Fibroblast of lung (primary cell): ENCODE data around the gene CADM3. TPM values are rescaled to one million over a fixed set of nuclear protein-coding genes. Genes with fewer than 3 reads are reported as not detected.

ENCODE experiments used
- DNase-seq, 2 donors: peaks; one replicate each; pipeline versions ENCODE4 v3.0.0 to v3.0.0-alpha.2; 2010; ENCODE audit warnings: low read depth in 2 of 2
- H2AFZ ChIP-seq: 2 replicates; pipeline ENCODE4 v1.5.1; 2012; ENCODE audit warnings: low read length, control low read depth, inconsistent platforms
- H3K27ac ChIP-seq: 2 replicates; pipeline ENCODE4 v1.5.1; 2011; ENCODE audit warnings: low read length, control low read depth; ENCODE audit not compliant: insufficient read depth
- H3K27me3 ChIP-seq: 2 replicates; pipeline ENCODE4 v1.5.1; 2011; ENCODE audit warnings: mild to moderate bottlenecking, low read length; ENCODE audit not compliant: control insufficient read depth, insufficient read depth
- H3K36me3 ChIP-seq: 2 replicates; pipeline ENCODE4 v1.5.1; 2011; ENCODE audit warnings: low read length; ENCODE audit not compliant: control insufficient read depth, insufficient read depth
- H3K4me1 ChIP-seq: 2 replicates; pipeline ENCODE4 v1.5.1; 2011; ENCODE audit warnings: low read length; ENCODE audit not compliant: control insufficient read depth, insufficient read depth; ENCODE audit errors: extremely low read depth
- H3K4me2 ChIP-seq: 2 replicates; pipeline ENCODE4 v1.5.1; 2011; ENCODE audit warnings: low read length, control low read depth; ENCODE audit not compliant: insufficient read depth; ENCODE audit errors: extremely low read depth
- H3K4me3 ChIP-seq, 4 experiments: fragments of 200-600 bp in 1 of 4; sonication (generic) in 1 of 4; replicated peaks in 1 of 4; 2 replicates each; pipeline ENCODE4 v1.5.1; 2011 to 2016; ENCODE audit warnings: low read length in 4 of 4, low read depth in 3 of 4, mild to moderate bottlenecking in 3 of 4, control low read depth in 2 of 4, inconsistent platforms in 1 of 4, mixed read lengths in 1 of 4; ENCODE audit not compliant: insufficient read depth in 1 of 4; ENCODE audit errors: control extremely low read depth in 1 of 4
- H3K79me2 ChIP-seq: 2 replicates; pipeline ENCODE4 v1.5.1; 2012; ENCODE audit warnings: mild to moderate bottlenecking, low read length, inconsistent platforms; ENCODE audit not compliant: control insufficient read depth, insufficient read depth
- H3K9ac ChIP-seq: 2 replicates; pipeline ENCODE4 v1.5.1; 2011; ENCODE audit warnings: mild to moderate bottlenecking, low read length, control low read depth; ENCODE audit not compliant: insufficient read depth
- H3K9me3 ChIP-seq: 2 replicates; pipeline ENCODE4 v1.5.1; 2012; ENCODE audit warnings: low read depth, low read length; ENCODE audit not compliant: control insufficient read depth, insufficient read depth
- H4K20me1 ChIP-seq: 2 replicates; pipeline ENCODE4 v1.5.1; 2011; ENCODE audit warnings: low read length; ENCODE audit not compliant: control insufficient read depth, insufficient read depth; ENCODE audit errors: extremely low read depth
- EZH2 ChIP-seq: IDR thresholded peaks from 2 replicates; pipeline ENCODE4 v1.5.1; 2012; ENCODE audit warnings: low read length, control low read depth, mild to moderate bottlenecking; ENCODE audit errors: missing control alignments
- polyA plus RNA-seq, 2 donors: library from polyadenylated mRNA; depleted of rRNA in 1 of 2; stranded (reverse) in 1 of 2; unstranded in 1 of 2; fragments of >200 nt; gene quantifications; 2 replicates each; pipeline ENCODE4 v1.2.1, GENCODE V29; 2011 to 2012; ENCODE audit warnings: missing spikeins in 1 of 2
- total RNA-seq: library from RNA; depleted of rRNA; stranded (reverse); fragments of >200 nt; gene quantifications from 2 replicates; pipeline ENCODE4 v1.2.1, GENCODE V29; 2014
- TF ChIP-seq, protein P1 (sequence below), 2 donors: IDR thresholded peaks in 1 of 2; conservative IDR thresholded peaks in 1 of 2; 1 replicate in 1 of 2; 2 replicates in 1 of 2; pipeline ENCODE4 v1.5.1; 2011 to 2012; ENCODE audit warnings: low read length in 2 of 2, control low read depth in 1 of 2, inconsistent platforms in 1 of 2, low read depth in 1 of 2, mild to moderate bottlenecking in 1 of 2

Gene CADM3
- total and polyA plus RNA-seq, 2 donors (not counting 1 experiment from before 2014, with no cell fraction given), result not detected

DNA sequence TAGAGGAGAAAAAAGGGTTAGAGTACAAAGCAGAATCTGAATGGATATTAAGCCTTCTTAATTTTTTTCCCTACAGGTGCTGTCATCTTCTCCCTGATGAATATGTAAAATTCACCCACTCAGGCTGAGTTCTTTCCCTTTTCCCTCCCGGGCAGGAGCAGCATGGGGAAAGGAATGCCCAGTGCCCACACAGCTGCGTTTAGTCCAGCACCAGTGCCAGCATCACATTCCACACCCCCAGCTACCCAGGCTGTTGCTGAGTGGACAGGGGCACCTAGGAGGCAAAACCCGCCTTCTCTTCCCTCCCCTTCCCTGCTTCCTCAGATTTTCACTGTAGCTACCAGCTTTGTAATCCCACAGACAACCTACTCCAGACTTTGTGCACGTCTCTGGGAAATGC lies 3.4 kb upstream of the CADM3 start:
- TF ChIP-seq, protein P1, sequence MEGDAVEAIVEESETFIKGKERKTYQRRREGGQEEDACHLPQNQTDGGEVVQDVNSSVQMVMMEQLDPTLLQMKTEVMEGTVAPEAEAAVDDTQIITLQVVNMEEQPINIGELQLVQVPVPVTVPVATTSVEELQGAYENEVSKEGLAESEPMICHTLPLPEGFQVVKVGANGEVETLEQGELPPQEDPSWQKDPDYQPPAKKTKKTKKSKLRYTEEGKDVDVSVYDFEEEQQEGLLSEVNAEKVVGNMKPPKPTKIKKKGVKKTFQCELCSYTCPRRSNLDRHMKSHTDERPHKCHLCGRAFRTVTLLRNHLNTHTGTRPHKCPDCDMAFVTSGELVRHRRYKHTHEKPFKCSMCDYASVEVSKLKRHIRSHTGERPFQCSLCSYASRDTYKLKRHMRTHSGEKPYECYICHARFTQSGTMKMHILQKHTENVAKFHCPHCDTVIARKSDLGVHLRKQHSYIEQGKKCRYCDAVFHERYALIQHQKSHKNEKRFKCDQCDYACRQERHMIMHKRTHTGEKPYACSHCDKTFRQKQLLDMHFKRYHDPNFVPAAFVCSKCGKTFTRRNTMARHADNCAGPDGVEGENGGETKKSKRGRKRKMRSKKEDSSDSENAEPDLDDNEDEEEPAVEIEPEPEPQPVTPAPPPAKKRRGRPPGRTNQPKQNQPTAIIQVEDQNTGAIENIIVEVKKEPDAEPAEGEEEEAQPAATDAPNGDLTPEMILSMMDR (conservative IDR thresholded peaks at IDR 0.05 in 1 of 2, IDR thresholded peaks at IDR 0.05 in 1 of 2; ENCODE audit: low read depth in 1 of 2, low read length in 2 of 2), result no peak
- no peak for TF ChIP-seq EZH2
- no peak for DNase-seq
- Histone ChIP-seq H3K9ac (no peak overlapping the region), H3K27me3 (peaks cover 12% of the 10 kb centered on the region), H3K9me3 (no peaks in the 10 kb centered on the region), H3K4me3 (no peak overlapping the region), H2AFZ (no peak overlapping the region), H3K79me2 (no peaks in the 10 kb centered on the region), H3K4me1 (no peaks in the 10 kb centered on the region), H3K4me2 (no peak overlapping the region), H3K27ac (no peak overlapping the region), H4K20me1 (no peaks in the 10 kb centered on the region), H3K36me3 (no peaks in the 10 kb centered on the region)

GRCh38 chr1:159170639-159171038 lies 776 bp upstream of the CADM3 start:
- Histone ChIP-seq H2AFZ (no peak overlapping the region), H3K9ac (no peak overlapping the region), H3K9me3 (no peaks in the 10 kb centered on the region), H3K27me3 (peaks cover 12% of the 10 kb centered on the region), H3K4me1 (no peaks in the 10 kb centered on the region), H3K4me2 (no peak overlapping the region), H4K20me1 (no peaks in the 10 kb centered on the region), H3K36me3 (no peaks in the 10 kb centered on the region), H3K4me3 (no peak overlapping the region), H3K79me2 (no peaks in the 10 kb centered on the region), H3K27ac (no peak overlapping the region)
- TF ChIP-seq, protein P1 (conservative IDR thresholded peaks at IDR 0.05 in 1 of 2, IDR thresholded peaks at IDR 0.05 in 1 of 2; ENCODE audit: low read depth in 1 of 2, low read length in 2 of 2), result no peak
- no peak for TF ChIP-seq EZH2
- DNase-seq, result no peak

DNA sequence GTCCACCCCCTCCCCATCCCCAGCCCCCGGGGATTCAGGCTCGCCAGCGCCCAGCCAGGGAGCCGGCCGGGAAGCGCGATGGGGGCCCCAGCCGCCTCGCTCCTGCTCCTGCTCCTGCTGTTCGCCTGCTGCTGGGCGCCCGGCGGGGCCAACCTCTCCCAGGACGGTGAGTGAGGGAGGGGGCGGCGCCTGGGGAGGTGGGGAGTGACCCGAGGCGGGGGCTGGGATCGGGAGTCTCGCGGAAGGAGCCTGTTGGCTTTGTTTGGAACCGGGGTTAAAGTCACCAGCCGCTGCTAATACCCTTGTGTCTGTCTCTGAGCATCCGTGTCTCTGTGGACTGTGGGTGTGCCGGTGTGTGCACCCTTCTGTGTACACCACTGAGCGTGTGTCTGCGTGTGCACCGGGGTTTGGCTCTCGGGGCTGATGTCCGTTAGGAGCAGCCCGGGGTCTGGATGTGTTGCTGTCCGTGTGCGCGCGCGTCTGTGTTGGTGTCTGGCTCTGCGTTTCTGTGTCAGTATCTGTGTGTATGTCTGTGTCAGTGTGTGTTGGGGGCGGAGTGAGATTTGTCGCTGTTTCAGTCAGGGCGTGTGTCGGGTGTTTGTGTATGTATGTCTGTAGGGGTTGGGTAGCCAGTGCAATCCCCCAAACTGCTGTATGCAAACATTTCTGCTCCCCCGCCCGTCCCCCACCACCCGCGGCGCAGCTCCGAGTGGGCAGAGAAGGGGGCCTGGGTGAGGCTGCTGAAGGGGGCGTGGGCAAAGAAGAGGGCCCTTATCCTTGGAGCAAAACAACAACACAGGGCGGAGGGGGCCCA lies 480 bp downstream of the CADM3 start:
- no peak for DNase-seq
- Histone ChIP-seq H3K4me2 (no peak overlapping the region), H3K9ac (no peak overlapping the region), H3K4me1 (no peaks in the 10 kb centered on the region), H3K27me3 (peaks cover 12% of the 10 kb centered on the region), H3K36me3 (no peaks in the 10 kb centered on the region), H3K27ac (no peak overlapping the region), H3K9me3 (no peaks in the 10 kb centered on the region), H2AFZ (no peak overlapping the region), H3K79me2 (no peaks in the 10 kb centered on the region), H4K20me1 (no peaks in the 10 kb centered on the region), H3K4me3 (no peak overlapping the region)
- TF ChIP-seq, protein P1 (conservative IDR thresholded peaks at IDR 0.05 in 1 of 2, IDR thresholded peaks at IDR 0.05 in 1 of 2; ENCODE audit: low read depth in 1 of 2, low read length in 2 of 2), result no peak
- peak; percentile 76 for TF ChIP-seq EZH2
